GM18498 (cell line): ENCODE data around the gene SRI.
"Not testable (repeated sequence)": the region's sequence is repeated elsewhere in the genome, so short reads cannot be mapped to it uniquely, and the experiment has no call there.

Experiments
- ATAC-seq: cut with Tn5 transposase; IDR thresholded peaks from one replicate; pipeline ENCODE4 v1.9.1; 2021; ENCODE audit warnings: mild to moderate bottlenecking, moderate library complexity; ENCODE audit not compliant: unreplicated experiment

SRI gene

GRCh38 chr7:88219781-88220747 is at the start of gene SRI:
Gene SRI (minus strand): TSS chr7:88220038. CDS start chr7:88220026, 12 bp downstream.
- ATAC-seq, result peak; percentile 75

DNA sequence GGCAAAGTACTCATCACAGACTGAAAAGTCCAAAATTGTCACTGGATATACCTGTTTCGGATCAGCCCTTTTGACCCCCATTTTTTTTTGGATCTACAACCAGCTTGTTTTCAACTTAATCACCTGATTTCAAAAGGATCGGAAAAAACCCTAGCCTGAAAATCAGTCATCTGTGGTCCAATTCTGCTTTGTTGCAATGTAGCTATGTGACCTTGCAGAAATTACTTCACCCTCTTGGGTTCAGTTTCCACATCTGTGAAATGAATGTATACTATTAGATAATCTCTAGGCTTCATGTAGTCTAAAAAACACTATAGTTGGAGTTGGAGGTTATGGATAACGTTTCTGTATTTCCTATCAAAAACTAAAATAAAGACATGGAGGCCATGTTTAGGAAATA is 49.7 kb upstream of the SRI start:
- no peak for ATAC-seq

- no peak for ATAC-seq
Observed at GRCh38 chr7:88268858-88269257, 49.0 kb upstream of the SRI start.

DNA sequence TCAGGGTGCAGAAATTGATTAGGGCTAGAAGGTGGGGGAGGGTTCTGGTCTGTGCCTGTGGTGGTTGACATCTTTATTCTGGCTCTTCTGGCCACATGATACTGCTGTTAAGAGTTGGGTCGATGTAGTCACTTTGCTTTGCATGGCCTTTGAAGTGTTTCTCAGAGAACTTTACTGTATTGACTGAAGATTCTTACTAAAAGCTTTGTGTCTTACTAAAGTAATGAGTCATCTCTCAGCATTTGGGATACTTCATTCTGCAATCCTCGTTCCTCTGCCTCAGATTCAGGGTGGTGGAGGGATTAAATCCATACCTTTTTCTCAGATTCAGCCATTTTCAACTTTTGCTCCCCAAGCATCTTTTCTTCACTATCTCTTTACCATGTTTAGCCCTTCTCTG is 48.2 kb upstream of the SRI start:
- ATAC-seq, result no peak

- no peak for ATAC-seq
Observed at GRCh38 chr7:88267421-88267820, 47.6 kb upstream of the SRI start.

DNA sequence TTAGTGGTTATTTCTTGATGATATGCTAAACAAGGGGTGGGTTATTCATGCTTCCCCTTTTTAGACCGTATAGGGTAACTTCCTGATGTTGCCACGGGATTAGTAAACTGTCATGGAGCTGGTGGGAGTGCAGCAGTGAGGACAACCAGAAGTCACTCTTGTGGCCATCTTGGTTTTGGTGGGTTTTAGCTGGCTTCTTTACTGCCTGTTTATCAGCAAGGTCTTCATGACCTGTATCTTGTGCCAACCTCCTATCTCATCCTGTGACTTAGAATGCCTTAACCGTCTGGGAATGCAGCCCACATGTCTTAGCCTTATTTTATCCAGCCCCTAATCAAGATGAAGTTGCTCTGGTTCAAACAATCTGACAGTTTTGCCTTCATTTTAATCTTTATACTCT is 45.1 kb upstream of the SRI start:
- ATAC-seq, result not testable (repeated sequence)

GRCh38 chr7:88262562-88262961 is 42.7 kb upstream of the SRI start:
- no peak for ATAC-seq

GRCh38 chr7:88260719-88261118 is 40.9 kb upstream of the SRI start:
- ATAC-seq, result no peak

- ATAC-seq, result no peak
Observed at GRCh38 chr7:88259656-88260380, 40.0 kb upstream of the SRI start.

- not testable (repeated sequence) for ATAC-seq
Observed at GRCh38 chr7:88258296-88258695, 38.5 kb upstream of the SRI start.

DNA sequence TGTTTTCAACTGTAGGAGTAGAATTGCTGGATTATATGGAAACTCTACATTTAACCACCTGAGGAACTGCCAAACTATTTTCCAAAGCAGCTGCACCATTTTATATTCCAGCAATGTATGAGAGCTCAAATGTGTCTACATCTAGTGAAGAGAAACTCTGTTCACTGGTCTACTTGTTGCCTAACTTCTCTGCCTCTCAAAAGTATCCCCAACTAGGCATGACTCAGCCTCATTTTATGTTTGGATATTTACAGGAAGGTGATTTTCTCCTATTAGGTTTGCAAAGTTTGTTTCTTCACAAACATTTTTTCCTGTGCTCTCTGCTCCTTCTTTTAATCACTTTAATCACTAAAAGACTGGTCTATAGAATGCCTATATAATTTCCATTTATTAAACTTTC is 37.1 kb upstream of the SRI start:
- no peak for ATAC-seq

DNA sequence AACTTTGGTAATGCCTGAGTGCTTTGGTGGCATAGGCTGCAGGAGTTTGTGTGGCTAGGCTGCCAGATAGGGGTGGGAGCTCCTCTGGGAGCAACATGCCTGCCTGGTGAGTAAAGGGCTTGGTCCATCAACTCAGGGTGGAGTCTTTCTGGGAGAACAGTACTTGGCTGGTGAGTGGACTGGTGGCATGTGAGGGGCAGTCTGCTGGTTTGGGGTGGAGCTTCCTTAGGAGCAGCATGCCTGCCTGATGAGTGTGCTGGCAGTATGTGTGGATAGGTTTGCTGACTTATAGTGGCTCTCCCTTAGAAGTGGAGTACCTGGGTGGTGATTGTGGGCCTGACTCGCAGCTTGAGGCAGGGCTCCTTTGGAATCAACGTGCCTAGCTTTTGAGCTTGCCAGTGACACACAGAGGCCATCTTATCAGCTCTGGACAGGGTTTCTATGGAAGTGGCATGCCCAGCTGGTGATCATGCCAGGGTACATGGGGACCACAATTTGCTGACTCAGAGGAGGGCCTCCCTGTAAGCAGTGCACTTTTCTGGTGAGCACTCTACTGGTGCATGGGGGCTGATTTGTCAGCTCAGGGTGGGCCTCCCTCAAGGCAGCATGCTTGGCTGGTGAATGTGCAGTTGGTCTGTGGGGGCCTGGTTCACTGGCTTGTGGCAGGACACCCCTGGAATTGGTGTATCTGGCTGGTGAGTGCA is 35.0 kb upstream of the SRI start:
- no peak for ATAC-seq

DNA sequence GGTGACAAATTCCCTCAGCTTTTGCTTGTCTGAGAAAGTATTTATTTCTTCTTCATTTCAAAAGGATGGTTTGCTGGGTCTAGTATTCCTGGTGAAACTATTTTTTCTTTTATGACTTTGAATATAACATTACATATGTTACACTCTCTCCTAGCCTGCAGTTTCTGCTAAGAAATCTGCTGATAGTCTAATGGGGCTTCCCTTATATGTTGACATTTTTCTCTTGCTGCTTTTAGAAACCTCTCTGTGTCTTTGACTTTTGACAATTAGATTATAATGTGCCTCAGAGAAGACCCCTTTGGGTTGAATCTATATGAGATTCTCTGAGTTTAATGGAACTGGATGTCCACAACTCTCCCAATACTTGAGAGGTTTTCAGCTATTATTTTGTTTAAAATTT is 33.8 kb upstream of the SRI start:
- ATAC-seq, result no peak

GRCh38 chr7:88244258-88244657 is 24.4 kb upstream of the SRI start:
- ATAC-seq, result no peak

- ATAC-seq, result peak; percentile 70
Observed at GRCh38 chr7:88243345-88243909, 23.6 kb upstream of the SRI start.

GRCh38 chr7:88239852-88240251 is 20.0 kb upstream of the SRI start:
- no peak for ATAC-seq

DNA sequence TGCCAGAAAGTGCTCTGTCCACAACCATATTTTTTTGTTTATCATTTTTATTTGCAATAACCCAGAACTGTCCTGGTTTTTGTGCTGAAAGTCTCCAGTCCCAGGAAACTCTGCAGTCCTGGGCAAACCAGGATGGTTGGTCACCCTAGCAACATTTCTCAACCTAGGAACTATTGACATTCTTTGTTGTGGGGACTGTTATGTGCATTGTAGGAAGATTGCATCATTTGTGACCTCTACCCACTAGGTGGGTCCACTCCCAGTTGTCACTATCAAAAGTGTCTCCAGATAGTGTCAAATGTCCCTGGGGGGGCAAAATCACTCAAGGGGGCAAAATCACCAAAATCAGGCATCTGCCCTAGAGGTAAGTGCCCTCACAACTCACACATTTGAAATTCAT is 14.0 kb upstream of the SRI start:
- ATAC-seq, result no peak

GRCh38 chr7:88230646-88231045 is 10.8 kb upstream of the SRI start:
- ATAC-seq, result no peak

DNA sequence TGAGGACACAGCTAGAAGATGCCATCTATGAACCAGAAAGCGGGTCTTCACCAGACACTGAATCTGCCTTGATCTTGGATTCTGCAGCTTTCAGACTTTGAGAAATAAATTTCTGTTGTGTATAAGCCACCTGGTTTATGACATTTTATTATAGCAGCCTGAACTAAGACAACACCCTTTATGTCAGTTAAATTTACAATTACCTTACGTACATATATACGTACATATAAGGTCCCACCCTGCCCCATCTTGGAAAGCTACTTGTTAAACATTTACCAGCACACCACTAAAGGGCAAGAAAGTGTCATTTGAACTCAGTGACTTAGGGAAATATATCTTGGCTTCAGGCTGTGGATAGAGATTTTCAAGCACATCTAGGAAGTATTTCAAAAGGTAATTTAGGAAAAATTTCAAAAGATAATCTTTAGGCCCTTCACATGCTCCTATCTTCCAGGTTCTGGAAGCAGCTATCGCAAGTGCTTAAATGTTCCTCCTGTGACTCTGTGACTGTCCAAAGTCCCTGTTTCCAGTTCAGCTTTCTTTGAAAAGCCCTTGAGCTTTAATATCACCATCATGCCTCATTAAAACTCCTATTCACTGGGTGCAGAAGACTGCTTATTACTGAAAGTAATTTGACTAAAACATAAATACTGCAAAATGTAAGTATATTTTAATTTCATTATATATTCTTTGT is 9.6 kb upstream of the SRI start:
- ATAC-seq, result no peak

- no peak for ATAC-seq
Observed at GRCh38 chr7:88226886-88227516, 7.2 kb upstream of the SRI start.
